Measurements from ENCODE around the gene CENPX. TPM values are rescaled to one million over a fixed set of nuclear protein-coding genes. Genes with fewer than 3 reads are reported as not detected.

CENPX gene
- polyA plus RNA-seq, 3 donors: 38.7 to 51.4 (median 48.5) TPM

DNA sequence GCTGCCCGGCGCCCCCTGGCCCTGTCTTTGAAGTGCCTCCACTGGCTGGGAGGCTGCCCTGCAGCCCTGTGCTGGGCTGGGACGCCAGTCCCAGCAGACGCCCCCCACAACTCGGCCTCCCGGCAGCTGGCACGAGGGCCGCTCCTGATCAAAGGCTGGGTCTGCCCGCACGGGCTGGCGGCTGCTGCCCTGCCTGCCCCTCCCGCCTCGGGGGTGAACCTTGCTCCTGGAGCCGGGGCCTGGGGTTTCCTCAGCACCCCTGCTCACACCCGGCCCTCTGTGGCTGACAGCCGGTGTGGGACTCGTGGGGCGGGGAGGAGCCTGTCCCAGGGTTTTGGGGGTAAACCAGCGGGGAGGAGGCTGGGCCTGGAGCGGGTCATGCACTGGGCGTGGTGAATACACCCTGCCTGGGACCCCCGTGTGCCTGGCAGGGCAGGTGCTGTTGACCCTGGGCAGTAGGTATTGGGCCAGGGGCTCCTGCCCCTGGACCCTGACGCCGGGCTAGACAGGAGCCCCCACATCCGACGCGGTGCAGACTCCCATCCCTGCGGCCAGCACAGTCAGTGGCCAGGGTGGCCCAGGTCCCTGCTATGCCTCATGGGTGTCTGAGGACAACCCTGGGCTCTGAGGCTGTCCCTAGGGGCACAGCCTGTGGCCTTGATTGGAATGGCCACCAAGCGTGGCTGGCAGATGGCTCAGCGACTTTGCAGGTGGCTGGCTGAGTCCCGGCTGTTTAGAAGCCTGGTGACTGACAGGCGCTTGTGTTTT, 21.7 kb downstream of the CENPX start:
- no peak for DNase-seq

DNA sequence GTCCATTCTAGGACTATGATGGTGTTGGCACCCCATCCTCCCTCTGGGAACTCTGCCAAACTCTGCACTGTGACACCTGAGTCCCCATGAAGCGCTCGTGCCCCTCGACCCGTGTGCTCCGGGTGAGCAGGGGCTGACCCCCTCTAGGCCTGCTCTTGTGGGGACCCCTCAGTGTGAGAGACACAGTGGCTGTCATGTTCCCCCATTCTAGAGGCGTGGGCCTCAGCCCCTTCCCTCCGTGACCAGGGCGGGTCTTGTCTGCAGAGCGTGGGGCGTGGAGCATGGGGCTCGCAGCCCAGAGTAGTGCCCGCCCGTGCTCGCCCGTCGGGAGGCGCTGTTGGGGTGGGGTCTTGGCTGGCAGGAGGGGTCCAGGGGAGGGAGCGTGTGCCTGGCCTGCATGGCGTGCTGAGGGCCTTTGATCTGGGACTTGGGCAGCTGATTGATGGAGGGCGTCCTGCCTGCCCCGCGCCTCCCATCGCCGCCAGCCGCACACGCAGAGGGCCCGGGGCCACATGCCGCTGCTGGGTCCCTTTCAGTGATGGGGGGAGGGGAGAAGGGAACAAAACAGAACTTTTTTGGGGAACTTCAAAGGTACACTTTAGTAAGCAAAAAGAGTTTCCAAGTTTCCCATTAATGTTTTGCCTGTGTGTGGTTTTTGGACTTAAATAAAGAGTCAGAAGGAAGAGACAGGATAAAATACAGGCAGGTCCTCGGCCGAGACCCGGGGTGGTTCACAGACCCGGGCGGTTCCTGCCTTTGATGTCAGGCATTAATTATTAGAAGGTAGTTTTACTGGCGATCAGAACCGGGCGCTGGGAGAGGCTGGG, 22.5 kb downstream of the CENPX start:
- no peak for DNase-seq

DNA sequence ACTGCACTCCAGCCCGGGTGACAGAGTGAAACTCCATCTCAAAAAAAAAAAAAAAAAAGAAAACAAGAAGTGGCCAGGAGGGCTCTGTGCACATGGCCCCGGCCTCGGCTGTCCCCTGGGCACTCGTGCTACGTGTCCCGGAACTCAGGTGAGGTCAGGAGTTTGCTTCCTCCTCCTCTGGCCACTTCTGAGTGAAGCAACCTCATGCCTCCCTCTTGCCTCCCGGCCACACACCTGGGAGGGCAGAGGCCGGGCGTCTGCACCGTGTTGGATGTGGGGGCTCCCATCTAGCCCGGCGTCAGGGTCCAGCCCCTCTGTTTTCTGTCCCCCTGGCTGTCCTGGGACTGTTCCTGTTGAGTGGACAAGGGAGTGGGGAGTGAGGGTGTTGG, 23.1 kb downstream of the CENPX start:
- no peak for DNase-seq

DNA sequence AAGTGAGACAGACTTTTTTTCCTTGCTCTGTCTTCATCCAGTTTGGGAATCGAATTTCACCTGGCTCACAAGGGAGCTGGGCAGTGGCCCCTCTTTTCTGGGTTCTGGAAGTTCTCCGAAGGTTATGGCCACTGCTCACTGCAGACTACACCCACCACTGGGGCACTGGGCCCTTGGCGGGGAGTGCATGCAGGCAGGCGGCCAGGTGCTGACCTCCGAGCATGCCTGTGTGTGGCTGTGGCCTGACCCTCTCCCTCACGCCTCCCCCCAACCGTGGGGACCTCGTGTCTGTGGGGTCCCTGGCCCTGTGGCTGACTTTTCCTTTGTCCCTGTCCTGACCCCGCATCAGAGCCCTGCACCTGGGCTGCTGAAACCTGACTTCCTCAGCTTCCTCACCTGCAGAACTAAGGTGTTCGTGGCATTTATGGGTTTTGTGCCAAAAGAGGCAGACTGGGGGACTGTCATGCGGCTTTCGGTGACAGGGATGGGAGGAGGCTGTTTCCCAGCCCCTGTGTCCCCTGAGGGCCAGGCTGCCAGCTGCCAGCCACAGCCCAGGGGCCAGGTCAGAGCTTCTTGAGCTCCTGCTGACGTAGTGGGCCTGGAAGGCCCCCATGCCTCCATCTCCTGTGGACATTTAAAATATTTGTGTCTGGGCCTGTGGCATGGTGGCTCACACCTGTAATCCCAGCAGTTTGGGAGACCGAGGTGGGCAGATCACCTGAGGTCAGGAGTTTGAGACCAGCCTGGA, 23.8 kb downstream of the CENPX start:
- DNase-seq: no peak

DNA sequence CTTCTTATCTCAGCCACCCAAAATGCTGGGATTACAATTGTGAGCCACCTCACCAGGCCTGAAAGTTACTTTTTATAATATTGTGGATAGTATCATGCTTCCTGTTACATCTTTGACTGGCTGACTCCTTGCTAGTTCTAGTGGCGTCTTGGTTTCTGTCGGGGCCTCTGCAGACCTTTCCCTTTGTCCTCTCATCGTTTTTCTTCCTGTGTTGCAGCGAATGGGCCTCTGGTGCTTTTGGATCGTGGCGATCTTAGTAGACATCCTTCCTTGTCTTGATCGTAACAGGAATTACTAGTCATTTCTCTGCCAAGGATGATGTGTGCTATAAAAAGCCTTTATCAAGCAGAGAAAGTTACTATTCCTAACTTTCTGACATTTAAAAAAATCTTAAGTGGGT, 24.5 kb downstream of the CENPX start:
- DNase-seq: no peak

DNA sequence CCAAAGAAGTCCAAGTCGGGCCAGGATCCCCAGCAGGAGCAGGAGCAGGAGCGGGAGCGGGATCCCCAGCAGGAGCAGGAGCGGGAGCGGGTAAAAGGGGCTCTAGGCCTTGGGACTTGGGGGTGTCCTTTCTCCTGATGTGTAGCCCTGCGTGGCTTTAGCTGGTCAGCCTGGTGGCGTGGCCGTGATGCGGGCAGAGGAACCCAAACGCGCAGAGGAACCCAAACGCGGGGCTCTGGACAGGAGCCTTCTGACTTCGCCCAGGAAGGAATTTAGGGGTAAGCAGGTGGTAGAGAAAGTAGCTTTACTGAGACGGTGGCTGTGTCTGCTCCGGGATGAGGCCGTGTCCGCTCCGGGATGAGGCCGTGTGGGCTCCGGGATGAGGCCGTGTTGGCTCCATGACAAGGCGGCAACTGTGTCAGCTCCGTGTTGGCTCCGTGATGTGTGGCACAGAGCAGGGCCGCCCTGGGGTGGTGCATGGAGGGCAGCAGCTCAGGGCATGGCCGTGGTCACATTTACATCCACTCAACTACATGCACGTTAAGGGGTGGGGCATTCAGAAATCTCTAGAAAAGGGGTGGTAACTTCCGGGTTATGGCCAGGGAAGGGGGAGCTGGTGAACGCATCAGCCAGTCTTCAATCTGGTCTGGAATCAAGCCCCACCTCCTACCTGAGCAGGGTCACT, 25.8 kb downstream of the CENPX start:
- no peak for DNase-seq

DNA sequence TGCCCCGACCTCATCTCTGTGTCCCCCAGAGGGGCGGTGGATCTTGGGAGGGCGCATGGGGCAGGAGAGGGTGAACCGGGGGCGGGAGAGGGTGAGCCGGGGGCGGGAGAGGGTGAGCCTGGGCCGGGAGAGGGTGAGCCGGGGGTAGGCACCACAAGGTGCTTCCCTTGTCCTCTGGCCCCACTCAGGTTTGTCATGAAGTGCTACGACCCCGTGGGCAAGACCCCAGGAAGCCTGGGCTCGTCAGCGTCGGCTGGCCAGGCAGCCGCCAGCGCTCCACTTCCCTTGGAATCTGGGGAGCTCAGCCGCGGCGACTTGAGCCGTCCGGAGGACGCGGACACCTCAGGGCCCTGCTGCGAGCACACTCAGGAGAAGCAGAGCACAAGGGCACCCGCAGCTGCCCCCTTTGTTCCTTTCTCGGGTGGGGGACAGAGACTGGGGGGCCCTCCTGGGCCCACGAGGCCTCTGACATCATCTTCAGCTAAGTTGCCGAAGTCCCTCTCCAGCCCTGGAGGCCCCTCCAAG, 26.4 kb downstream of the CENPX start:
- DNase-seq: no peak

DNA sequence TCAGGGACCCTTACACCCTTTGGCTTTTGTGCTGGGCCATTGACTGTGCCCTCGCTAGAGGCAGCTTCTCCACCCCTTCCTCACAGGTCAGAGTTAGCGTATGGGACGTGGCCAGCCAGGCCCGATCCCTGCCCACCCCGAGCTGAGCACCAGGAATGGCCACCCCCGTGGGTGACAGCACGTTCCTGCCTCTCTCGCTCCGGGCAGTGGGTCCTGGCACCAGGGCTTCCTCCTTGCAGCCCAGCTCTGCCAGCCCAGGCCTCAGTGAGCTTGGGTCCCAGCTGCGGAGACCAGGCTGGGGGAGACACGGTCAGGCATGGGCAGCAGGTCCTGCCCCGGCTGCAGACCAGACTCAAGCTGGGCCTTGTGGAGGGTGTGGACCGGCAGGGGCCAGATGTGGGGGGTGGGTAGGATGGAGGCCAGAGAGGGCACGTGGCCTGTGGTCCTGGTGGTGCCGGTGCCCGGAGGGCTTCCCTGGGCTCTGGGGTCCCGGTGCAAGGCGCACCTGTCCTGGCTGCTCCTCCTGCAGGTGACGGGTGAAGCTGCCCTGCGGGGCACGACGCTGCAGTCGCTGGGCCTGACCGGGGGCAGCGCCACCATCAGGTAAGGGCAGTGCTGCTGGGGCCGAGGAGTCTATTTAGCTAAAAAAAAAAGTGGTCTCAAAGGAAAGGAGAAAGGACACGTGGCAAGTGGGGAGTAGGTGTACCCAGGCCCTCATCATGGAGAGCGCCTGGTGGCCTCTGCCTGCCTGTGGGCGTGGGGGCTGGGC, 27.0 kb downstream of the CENPX start:
- DNase-seq: no peak

DNA sequence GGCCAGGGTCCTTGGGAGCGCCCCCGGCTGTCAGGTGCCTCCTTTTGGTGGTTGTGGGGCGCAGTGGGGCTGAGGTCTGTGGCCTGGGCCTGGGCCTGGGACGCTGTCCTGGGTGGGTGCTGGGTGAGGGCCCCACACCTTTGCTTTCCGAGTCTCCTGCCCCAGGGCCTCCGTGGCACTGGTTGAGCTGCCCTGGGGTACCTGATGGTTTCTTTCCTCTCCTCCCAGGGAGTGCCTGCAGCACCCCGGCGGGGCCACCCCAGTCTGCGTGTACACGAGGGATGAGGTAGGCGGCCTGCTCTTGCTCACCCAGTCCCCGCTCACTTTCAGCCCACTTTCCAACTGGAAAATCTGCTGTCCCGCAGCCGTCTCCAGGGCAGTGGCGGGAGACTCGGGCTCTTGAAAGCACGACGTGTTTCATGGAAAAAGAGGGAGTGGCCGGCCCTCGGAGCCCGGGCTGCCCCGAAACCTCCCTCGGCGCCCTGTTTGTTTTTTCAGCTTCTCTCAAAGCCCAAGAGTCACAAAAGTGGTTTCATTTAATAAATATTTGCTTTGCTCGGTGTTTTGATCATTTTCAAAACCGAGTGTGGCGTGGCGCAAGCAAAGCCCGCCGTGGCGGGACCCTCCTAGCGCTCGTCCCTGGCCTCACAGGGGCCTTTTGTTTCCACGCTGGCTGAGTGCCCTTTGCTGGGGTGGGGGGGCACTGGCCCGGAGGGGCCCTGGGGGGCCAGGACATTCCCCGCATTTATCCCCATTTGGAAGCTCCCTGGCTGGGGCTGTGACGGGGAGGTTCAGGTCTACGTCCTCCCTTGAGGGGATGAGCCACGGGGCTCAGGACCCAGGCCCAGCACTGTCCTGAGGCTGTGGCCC, 27.9 kb downstream of the CENPX start:
- DNase-seq: no peak

DNA sequence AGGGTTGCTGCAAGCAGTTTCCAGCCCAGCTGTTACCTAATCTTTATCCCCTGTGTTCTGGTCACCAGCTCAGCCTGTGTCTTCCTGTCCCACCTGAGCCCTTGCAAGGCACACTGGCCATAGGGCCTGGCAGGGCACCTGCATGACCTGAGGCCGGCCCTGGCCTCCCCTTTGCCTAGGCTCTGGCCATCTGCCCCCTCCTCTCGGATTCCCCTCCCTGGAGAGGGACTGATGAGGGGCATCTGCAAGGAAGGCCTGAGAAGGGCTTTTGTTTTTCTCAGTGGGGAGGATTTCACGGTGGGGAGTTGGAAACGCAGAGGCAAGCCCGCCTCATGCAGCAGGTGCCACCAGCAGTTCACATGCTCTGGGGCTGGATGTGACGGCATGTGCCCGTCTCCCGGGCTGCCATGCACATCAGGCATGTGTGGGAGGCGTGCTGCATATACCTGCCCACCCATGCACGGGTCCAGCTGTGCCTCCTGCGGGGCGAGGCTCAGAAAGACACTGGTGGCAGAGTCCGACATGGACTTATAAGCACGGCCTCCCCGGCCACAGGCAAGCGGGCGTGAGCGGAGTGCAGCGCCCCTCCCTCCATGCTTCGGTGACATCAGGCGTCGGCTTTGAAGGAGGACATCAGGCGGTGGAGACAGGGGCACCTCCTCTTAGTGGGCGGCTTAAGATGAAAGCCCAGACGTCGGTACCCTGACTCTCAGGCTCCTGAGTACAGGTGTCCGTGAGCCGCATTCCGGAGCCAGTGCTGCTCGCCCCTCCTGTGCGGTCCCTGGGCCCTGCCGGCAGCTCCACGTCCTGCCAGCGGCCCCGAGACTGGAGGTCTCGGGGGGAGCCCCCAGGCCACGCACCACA, 28.7 kb downstream of the CENPX start:
- DNase-seq: no peak

DNA sequence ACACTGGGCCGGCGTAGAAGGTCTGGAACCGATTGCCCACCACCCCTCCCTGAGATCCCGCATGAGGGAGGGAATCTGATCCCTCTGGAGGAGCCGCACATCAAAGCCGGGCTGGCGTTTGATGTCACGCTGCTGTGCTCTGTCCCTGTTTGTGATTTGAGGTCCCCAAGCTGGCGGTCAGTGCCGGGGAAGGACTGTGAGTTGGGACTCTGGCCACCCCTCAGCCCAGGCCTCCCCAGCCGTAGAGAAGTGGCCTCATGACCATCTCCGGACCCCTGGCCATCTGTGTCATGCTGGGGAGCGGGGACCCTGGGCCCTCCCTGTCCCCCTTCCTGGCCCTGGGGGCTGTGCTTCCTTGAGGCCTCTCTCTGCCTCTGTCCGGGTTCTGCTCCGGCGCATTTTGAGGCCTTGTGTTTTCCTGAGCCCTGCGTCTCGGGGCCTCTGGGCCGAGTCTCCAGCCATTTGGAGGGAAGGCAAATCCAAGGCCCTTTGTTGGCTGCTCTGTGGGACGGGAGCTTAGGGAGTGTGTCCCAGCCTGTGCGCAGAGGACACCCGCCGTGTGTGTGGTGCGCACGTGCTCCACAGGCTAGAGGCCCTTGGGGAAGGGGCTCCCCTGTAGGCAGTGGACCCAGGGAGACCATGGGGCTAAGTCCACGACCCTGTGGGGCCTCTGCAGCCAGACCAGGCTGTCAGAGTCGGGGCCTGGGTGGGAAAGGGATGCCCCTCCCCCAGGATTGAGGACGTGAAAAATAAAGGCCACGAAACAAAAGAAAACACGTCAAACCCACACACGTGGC, 30.2 kb downstream of the CENPX start:
- DNase-seq: peak; percentile 87

DNA sequence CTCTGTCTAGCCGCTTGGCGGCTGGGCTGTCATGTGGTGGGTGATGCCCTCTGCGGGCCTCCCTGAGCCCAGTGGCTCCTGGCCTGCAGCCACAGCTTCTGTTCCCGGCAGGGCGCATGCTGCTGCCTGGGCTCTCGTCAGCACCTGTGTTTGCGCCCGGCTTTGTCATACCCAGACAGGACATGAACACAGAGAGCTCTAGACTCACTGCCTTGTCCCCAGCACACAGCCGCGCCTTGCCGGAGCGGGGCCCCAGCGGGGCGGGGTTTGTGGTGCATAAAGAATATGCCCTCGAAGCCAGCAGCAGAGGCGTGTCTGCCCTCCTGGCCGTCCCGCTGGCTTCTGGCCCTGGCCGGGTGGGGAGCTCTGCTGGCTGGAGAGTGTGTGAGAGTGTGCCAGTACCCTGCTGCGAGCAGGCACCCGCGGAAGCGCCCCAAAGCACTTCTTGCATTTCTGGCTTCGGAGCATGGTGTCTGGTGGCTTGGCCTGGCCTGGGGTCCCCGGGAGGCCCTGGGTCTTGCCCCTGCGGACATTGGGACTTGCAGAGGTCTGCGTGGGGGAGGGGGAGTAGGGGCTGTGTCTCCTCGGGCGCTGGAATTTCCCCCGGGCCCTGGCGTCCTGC, 30.9 kb downstream of the CENPX start:
- no peak for DNase-seq

DNA sequence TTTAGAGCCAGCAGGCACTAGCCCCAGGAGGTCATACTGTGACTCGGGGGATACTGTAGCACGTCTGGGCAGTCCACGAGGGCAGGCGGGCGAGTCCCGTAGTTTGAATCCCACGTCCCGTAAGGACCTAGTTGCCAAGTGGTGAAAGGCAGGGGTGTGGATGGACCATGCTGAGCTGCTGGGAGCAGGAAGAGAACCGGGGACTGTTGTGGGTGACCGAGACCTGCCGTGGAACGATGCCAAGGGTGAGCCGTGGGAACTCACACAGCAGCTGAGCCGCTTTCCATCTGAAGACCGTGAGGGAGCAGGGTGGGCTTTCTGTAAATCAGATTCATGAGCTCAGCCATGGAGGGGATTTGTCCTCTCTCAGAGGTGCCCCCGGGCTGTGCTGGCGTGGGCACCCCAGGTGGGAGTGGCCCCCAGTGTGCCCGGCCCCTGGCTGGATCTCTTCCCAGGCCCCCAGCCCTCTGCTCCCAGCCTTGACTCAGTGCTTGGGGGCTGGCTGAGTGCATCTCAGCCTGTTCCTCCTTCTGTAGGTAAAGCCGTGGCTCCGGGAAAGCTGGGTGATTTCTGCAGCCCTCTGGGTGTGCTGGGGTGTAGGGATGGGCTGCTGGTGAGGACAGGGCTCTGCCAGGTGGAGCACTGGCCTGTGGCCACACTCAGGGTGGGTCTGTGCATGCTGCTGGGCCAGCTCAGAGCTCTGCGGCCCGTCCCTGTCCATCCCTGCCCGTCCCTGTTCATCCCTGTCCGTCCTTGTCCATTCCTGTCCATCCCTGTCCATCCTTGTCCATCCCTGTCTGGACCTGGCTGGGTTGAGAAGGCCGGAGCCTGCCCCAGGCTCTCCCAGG, 31.6 kb downstream of the CENPX start:
- DNase-seq: no peak

DNA sequence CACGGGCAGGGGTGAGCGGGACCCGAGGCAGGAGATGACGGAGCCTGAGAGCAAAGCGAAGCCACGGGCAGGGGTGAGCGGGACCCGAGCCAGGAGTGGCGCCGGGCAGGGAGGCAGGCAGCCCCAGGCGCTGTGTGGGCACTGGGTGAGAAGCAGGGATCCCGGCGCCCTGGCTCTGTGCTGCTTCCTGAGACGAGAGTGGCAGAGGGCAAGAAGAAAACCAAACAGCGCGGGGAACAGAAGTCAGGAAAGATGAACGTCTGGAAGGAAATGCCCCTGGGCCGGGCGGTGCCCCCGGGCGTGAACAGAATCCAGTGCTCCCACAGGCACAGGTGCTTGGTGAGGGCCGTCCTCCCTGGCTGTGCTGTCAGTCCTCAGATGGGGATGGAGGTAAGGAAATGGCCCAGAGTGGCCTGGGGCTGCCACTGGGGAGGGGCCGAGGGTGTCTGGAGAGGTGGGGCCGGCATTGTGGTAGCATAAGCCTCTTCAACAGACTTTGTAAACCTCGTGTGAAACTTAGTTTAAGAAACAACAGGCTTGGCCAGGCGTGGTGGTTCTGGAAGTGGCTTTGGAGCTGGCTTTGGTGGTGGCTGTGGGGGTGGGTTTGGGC, 35.4 kb downstream of the CENPX start:
- no peak for DNase-seq

DNA sequence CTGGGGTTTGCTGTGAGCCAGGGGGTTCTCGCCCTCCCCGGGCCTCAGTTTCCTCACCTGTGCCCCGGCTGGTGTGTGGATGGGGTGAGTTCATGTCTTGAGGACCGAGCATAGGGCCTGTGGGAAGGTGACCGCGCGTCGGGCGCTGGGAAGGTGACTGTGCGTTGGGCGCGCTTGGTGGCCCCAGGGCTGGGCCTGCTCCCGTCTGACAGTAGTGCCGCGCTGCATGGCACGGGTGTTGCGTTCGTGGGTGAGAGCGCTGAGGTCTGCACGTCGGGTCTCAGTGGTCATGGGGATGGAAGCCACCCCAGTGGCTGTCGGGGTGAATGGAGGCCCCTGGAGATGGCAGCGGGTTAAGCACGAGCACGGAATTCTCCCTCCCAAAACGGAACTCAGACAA, 36.1 kb downstream of the CENPX start:
- no peak for DNase-seq

DNA sequence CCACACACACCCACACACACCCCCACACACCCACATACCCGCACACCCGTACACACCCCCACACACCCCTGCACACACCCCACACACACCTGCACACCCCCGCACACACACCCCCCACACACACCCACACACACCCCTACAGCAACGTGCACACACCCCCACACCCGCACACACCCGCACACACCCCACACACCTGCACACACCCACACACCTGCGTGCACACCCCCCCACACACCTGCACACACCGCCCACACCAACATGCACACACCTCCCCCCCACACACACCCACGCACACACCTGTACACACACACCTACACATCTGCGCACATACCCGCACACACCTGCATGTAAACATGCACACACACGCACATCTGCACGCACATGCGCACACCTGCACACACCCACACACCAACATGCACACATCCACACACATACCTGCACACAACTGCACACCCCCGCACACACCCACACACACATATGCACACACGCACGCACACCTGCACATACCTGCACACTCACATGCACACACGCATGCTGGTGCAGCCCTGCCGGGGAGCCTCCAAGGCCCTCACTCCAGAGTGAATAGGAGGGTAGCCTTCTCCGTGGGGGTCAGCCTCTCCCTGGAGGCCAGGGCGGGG, 37.8 kb downstream of the CENPX start:
- DNase-seq: no peak

All from renal pelvis (tissue), 4 donors.